B cell (primary cell): Measurements from ENCODE around the gene ANXA1.

Source experiments
- EZH2 ChIP-seq: IDR thresholded peaks from 2 replicates; pipeline ENCODE4 v1.6.1; 2012; ENCODE audit warnings: borderline replicate concordance, low read depth, mild to moderate bottlenecking, moderate library complexity, low read length; ENCODE audit not compliant: insufficient read depth, poor library complexity, severe bottlenecking
- TF ChIP-seq, protein P1 (sequence below): fragments of 200-600 bp; IDR thresholded peaks from one replicate; pipeline ENCODE4 v1.8.0; 2022; ENCODE audit warnings: antibody characterized with exemption, mild to moderate bottlenecking

GRCh38 chr9:73210886-73211666, 59.4 kb downstream of the ANXA1 start:
- TF ChIP-seq, protein P1, sequence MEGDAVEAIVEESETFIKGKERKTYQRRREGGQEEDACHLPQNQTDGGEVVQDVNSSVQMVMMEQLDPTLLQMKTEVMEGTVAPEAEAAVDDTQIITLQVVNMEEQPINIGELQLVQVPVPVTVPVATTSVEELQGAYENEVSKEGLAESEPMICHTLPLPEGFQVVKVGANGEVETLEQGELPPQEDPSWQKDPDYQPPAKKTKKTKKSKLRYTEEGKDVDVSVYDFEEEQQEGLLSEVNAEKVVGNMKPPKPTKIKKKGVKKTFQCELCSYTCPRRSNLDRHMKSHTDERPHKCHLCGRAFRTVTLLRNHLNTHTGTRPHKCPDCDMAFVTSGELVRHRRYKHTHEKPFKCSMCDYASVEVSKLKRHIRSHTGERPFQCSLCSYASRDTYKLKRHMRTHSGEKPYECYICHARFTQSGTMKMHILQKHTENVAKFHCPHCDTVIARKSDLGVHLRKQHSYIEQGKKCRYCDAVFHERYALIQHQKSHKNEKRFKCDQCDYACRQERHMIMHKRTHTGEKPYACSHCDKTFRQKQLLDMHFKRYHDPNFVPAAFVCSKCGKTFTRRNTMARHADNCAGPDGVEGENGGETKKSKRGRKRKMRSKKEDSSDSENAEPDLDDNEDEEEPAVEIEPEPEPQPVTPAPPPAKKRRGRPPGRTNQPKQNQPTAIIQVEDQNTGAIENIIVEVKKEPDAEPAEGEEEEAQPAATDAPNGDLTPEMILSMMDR = no peak
- TF ChIP-seq EZH2 = no peak
